Endothelial cell of umbilical vein (primary cell): ENCODE results near the gene RAP1GAP. TPM values are rescaled to one million over a fixed set of nuclear protein-coding genes. Genes with fewer than 3 reads are reported as not detected.

Experiments
- BruUV-seq: library from RNA; stranded (reverse); fragments of 400-500 nt; replicated peaks from 2 replicates; lab custom pipeline; 2021; lab: Mats Ljungman, UMichigan
- CTCF ChIA-PET: fragments of 300-600, 350-600 bp; sonication (Branson Sonifier 250); formaldehyde crosslinking; loops from one replicate; lab custom pipeline; 2021; ENCODE audit warnings: antibody characterized with exemption, inconsistent platforms; lab: Charles Lee
- POLR2A ChIA-PET: fragments of 300-600, 350-600 bp; sonication (Branson Sonifier 250); formaldehyde crosslinking; loops from one replicate; lab custom pipeline; 2021; ENCODE audit warnings: antibody characterized with exemption, inconsistent platforms; lab: Charles Lee
- DNase-seq: peaks from one replicate; pipeline ENCODE4 v3.0.0-alpha.2; 2011; ENCODE audit warnings: low read depth, low spot score
- FAIRE-seq: peaks from 2 replicates; lab custom pipeline; 2011; peaks lifted over from hg19 to GRCh38; lab: Jason Lieb, UNC
- H2AFZ ChIP-seq: 2 replicates; pipeline ENCODE4 v1.6.0; 2012; ENCODE audit warnings: low read depth, low read length, control low read depth, inconsistent platforms
- H3K27ac ChIP-seq: 2 replicates; pipeline ENCODE4 v1.5.1; 2011; ENCODE audit warnings: low read depth, mild to moderate bottlenecking, control low read depth, low read length, moderate library complexity; ENCODE audit not compliant: insufficient read depth
- H3K27me3 ChIP-seq, 2 experiments: 2 replicates each; pipeline versions ENCODE4 v1.6.0 to v1.6.1; 2011; ENCODE audit warnings: low read length in 2 of 2, mixed read lengths in 1 of 2; ENCODE audit not compliant: control insufficient read depth in 2 of 2, insufficient read depth in 2 of 2
- H3K36me3 ChIP-seq, 2 experiments: 2 replicates in 1 of 2; 3 replicates in 1 of 2; pipeline ENCODE4 v1.5.1; 2011; ENCODE audit warnings: low read length in 2 of 2, mild to moderate bottlenecking in 1 of 2, moderate library complexity in 1 of 2; ENCODE audit not compliant: control insufficient read depth in 2 of 2, insufficient read depth in 2 of 2; ENCODE audit errors: extremely low read depth in 1 of 2
- H3K4me1 ChIP-seq: 3 replicates; pipeline ENCODE4 v1.5.1; 2011; ENCODE audit warnings: mild to moderate bottlenecking, low read length; ENCODE audit not compliant: control insufficient read depth, insufficient read depth; ENCODE audit errors: extremely low read depth
- H3K4me2 ChIP-seq: 2 replicates; pipeline ENCODE4 v1.6.1; 2011; ENCODE audit warnings: low read length, control low read depth, mixed read lengths; ENCODE audit not compliant: insufficient read depth
- H3K4me3 ChIP-seq, 3 experiments: fragments of 200-600 bp in 1 of 3; sonication (generic), shearing (Covaris generic) in 1 of 3; replicated peaks in 1 of 3; 2 replicates each; pipeline ENCODE4 v1.5.1; 2011 to 2016; ENCODE audit warnings: control low read depth in 3 of 3, low read length in 3 of 3, mild to moderate bottlenecking in 2 of 3, inconsistent platforms in 1 of 3, low read depth in 1 of 3, moderate library complexity in 1 of 3; ENCODE audit not compliant: insufficient read depth in 1 of 3
- H3K79me2 ChIP-seq: 2 replicates; pipeline ENCODE4 v1.6.0; 2012; ENCODE audit warnings: low read length, inconsistent platforms; ENCODE audit not compliant: control insufficient read depth, insufficient read depth
- H3K9ac ChIP-seq: replicated peaks from 2 replicates; pipeline ENCODE3; 2011; ENCODE audit warnings: low read length, control low read depth; ENCODE audit not compliant: insufficient read depth; ENCODE audit errors: extremely low read depth
- H3K9me1 ChIP-seq: replicated peaks from 3 replicates; pipeline ENCODE4 v1.6.0; 2011; ENCODE audit warnings: mild to moderate bottlenecking, low read length; ENCODE audit not compliant: control insufficient read depth, insufficient read depth; ENCODE audit errors: extremely low read depth
- H3K9me3 ChIP-seq: replicated peaks from 2 replicates; pipeline ENCODE4 v1.5.1; 2012; ENCODE audit warnings: low read length, inconsistent platforms; ENCODE audit not compliant: control insufficient read depth, insufficient read depth
- H4K20me1 ChIP-seq: replicated peaks from 2 replicates; pipeline ENCODE3; 2011; ENCODE audit warnings: mild to moderate bottlenecking, low read length; ENCODE audit not compliant: control insufficient read depth, insufficient read depth; ENCODE audit errors: extremely low read depth
- EZH2 ChIP-seq: IDR thresholded peaks from 2 replicates; pipeline ENCODE4 v1.6.1; 2012; ENCODE audit warnings: borderline replicate concordance, low read depth, mild to moderate bottlenecking, moderate library complexity, low read length, inconsistent platforms; ENCODE audit not compliant: severe bottlenecking
- FOS ChIP-seq: IDR thresholded peaks from 2 replicates; pipeline ENCODE4 v1.6.1; 2011; ENCODE audit warnings: mild to moderate bottlenecking, low read length, moderate library complexity, borderline replicate concordance; ENCODE audit not compliant: insufficient read depth
- GATA2 ChIP-seq: IDR thresholded peaks from 2 replicates; pipeline ENCODE4 v1.7.0; 2011; ENCODE audit warnings: low read depth, mild to moderate bottlenecking, moderate library complexity, mixed read lengths, low read length; ENCODE audit not compliant: insufficient read length, insufficient read depth
- JUN ChIP-seq: IDR thresholded peaks from 2 replicates; pipeline ENCODE4 v1.6.1; 2011; ENCODE audit warnings: borderline replicate concordance, low read depth; ENCODE audit not compliant: insufficient read length, insufficient read depth
- MYC ChIP-seq: IDR thresholded peaks from one replicate; pipeline ENCODE4 v1.6.1; 2011; ENCODE audit warnings: mild to moderate bottlenecking, low read depth, low read length
- POLR2A ChIP-seq: IDR thresholded peaks from 2 replicates; pipeline ENCODE4 v1.6.1; 2012; ENCODE audit warnings: low read depth, mild to moderate bottlenecking, control low read depth, low read length
- POLR2AphosphoS5 ChIP-seq: IDR thresholded peaks from 2 replicates; pipeline ENCODE4 v1.6.1; 2012; ENCODE audit warnings: low read depth, mild to moderate bottlenecking, control low read depth, low read length, moderate library complexity; ENCODE audit not compliant: insufficient read depth
- dilution Hi-C: fragments of 300-500 bp; cut with MboI; formaldehyde crosslinking; loops from one replicate; pipeline ENCODE4 v1.15.0; 2019; ENCODE audit warnings: low sequenced_read_pairs; ENCODE audit not compliant: extremely low pct_ligation_motif_present
- intact Hi-C: fragments of 100-400 bp; cut with micrococcal nuclease; formaldehyde crosslinking; loops from one replicate; pipeline ENCODE4 v1.10.0; 2022
- polyA plus RNA-seq, 4 experiments: library from polyadenylated mRNA; depleted of rRNA in 3 of 4; stranded (reverse) in 3 of 4; unstranded in 1 of 4; fragments of >200 nt; gene quantifications; 2 replicates each; pipeline versions ENCODE4 v1.2.1 to v1.2.3, GENCODE V29; 2011 to 2012; ENCODE audit warnings: missing spikeins in 1 of 4
- total RNA-seq: library from RNA; stranded (reverse); gene quantifications from 2 replicates; pipeline ENCODE4 v1.2.3, GENCODE V29; 2021
- TF ChIP-seq, protein P1 (sequence below): IDR thresholded peaks from 2 replicates; pipeline ENCODE4 v1.6.1; 2011; ENCODE audit not compliant: insufficient read depth, insufficient read length
- TF ChIP-seq, protein P2 (sequence below), 2 donors: IDR thresholded peaks; 1 replicate in 1 of 2; 2 replicates in 1 of 2; pipeline ENCODE4 v1.5.1; 2011; ENCODE audit warnings: low read length in 2 of 2, mild to moderate bottlenecking in 2 of 2, moderate library complexity in 2 of 2, control low read depth in 1 of 2, inconsistent platforms in 1 of 2, low read depth in 1 of 2; ENCODE audit not compliant: insufficient read depth in 1 of 2; ENCODE audit errors: extremely low read depth in 1 of 2

RAP1GAP gene
- total and polyA plus RNA-seq, 2 donors (not counting 3 experiments of a cell fraction or from before 2014, with no cell fraction given): 0.07 to 0.20 TPM

GRCh38 chr1:21613072-21613867 lies 55.9 kb downstream of the RAP1GAP start:
- Histone ChIP-seq H3K9ac (no peak overlapping the region), H4K20me1 (no peaks in the 10 kb centered on the region), H3K4me1 (no peaks in the 10 kb centered on the region), H2AFZ (no peak overlapping the region), H3K36me3 (no peaks in the 10 kb centered on the region), H3K27me3 (peaks cover 0 to 2% of the 10 kb centered on the region in 2 experiments), H3K27ac (no peak overlapping the region), H3K4me2 (no peak overlapping the region), H3K4me3 (no peak overlapping the region), H3K79me2 (no peaks in the 10 kb centered on the region), H3K9me1 (no peaks in the 10 kb centered on the region), H3K9me3 (no peaks in the 10 kb centered on the region)
- POLR2A ChIA-PET: no interaction called here
- FAIRE-seq (no peak), DNase-seq (no peak)
- no TSS peak for BruUV-seq
- CTCF ChIA-PET: no interaction called here
- intact Hi-C loops: no loop called here
- TF ChIP-seq, protein P1, sequence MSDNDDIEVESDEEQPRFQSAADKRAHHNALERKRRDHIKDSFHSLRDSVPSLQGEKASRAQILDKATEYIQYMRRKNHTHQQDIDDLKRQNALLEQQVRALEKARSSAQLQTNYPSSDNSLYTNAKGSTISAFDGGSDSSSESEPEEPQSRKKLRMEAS: no peak
- TF ChIP-seq EZH2 (no peak), FOS (no peak)
- dilution Hi-C loops: no loop called here

GRCh38 chr1:21612057-21612456 lies 57.1 kb downstream of the RAP1GAP start:
- no peaks in the 10 kb centered on the region for H4K20me1 ChIP-seq
- H3K4me1 ChIP-seq: no peaks in the 10 kb centered on the region
- no peaks in the 10 kb centered on the region for H3K9me3 ChIP-seq
- intact Hi-C loops: no loop called here
- POLR2A ChIA-PET: no interaction called here
- FAIRE-seq (no peak), DNase-seq (no peak)
- CTCF ChIA-PET: no interaction called here
- no TSS peak for BruUV-seq
- TF ChIP-seq JUN: no peak
- no peak for TF ChIP-seq POLR2A
- no peak for TF ChIP-seq EZH2
- TF ChIP-seq, protein P2, sequence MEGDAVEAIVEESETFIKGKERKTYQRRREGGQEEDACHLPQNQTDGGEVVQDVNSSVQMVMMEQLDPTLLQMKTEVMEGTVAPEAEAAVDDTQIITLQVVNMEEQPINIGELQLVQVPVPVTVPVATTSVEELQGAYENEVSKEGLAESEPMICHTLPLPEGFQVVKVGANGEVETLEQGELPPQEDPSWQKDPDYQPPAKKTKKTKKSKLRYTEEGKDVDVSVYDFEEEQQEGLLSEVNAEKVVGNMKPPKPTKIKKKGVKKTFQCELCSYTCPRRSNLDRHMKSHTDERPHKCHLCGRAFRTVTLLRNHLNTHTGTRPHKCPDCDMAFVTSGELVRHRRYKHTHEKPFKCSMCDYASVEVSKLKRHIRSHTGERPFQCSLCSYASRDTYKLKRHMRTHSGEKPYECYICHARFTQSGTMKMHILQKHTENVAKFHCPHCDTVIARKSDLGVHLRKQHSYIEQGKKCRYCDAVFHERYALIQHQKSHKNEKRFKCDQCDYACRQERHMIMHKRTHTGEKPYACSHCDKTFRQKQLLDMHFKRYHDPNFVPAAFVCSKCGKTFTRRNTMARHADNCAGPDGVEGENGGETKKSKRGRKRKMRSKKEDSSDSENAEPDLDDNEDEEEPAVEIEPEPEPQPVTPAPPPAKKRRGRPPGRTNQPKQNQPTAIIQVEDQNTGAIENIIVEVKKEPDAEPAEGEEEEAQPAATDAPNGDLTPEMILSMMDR (IDR thresholded peaks at IDR 0.05; ENCODE audit: extremely low read depth in 1 of 2, insufficient read depth in 1 of 2, low read depth in 1 of 2, low read length in 2 of 2): no peak
- no peak for TF ChIP-seq MYC
- no peak for TF ChIP-seq FOS
- no peak for TF ChIP-seq GATA2
- no peak for TF ChIP-seq POLR2AphosphoS5
- TF ChIP-seq, protein P1: no peak
- dilution Hi-C loops: no loop called here
- no peak overlapping the region for H3K27ac ChIP-seq
- no peak overlapping the region for H3K9ac ChIP-seq
- H3K4me3 ChIP-seq: no peak overlapping the region
- H2AFZ ChIP-seq: no peak overlapping the region
- no peak overlapping the region for H3K4me2 ChIP-seq
- no peaks in the 10 kb centered on the region for H3K9me1 ChIP-seq
- H3K79me2 ChIP-seq: no peaks in the 10 kb centered on the region
- H3K27me3 ChIP-seq: peaks cover 0 to 2% of the 10 kb centered on the region in 2 experiments
- no peaks in the 10 kb centered on the region for H3K36me3 ChIP-seq
